Hepatocyte (in vitro differentiated cells): Measurements from ENCODE around the gene FER1L5. TPM values are rescaled to one million over a fixed set of nuclear protein-coding genes. Genes with fewer than 3 reads are reported as not detected.

Source experiments
- DNase-seq: peaks from one replicate; pipeline ENCODE4 v3.0.0-alpha.2; 2016; ENCODE audit warnings: low spot score
- H2AFZ ChIP-seq: fragments of 200-600 bp; sonication (generic); 2 replicates; pipeline ENCODE4 v1.6.0; 2016; ENCODE audit warnings: antibody characterized with exemption, mild to moderate bottlenecking
- H3K27ac ChIP-seq: fragments of 200-600 bp; sonication (generic); 2 replicates; pipeline ENCODE4 v1.5.1; 2016; ENCODE audit warnings: mild to moderate bottlenecking
- H3K27me3 ChIP-seq: fragments of 200-600 bp; sonication (generic); 2 replicates; pipeline ENCODE4 v1.6.1; 2016
- H3K36me3 ChIP-seq: fragments of 200-600 bp; sonication (generic); replicated peaks from 2 replicates; pipeline ENCODE4 v1.5.1; 2016; ENCODE audit warnings: low read depth; ENCODE audit not compliant: insufficient read depth
- H3K4me1 ChIP-seq: fragments of 200-600 bp; sonication (generic); 2 replicates; pipeline ENCODE4 v1.5.1; 2016; ENCODE audit warnings: mild to moderate bottlenecking, moderate library complexity; ENCODE audit not compliant: insufficient read depth
- H3K4me2 ChIP-seq: fragments of 200-600 bp; sonication (generic); 2 replicates; pipeline ENCODE4 v1.6.0; 2016
- H3K4me3 ChIP-seq: fragments of 200-600 bp; sonication (generic); 2 replicates; pipeline ENCODE4 v1.5.1; 2016; ENCODE audit warnings: mild to moderate bottlenecking
- H3K79me2 ChIP-seq: fragments of 200-600 bp; sonication (generic); 2 replicates; pipeline ENCODE4 v1.6.0; 2017; ENCODE audit warnings: mild to moderate bottlenecking
- H3K9me2 ChIP-seq: fragments of 200-600 bp; sonication (generic); replicated peaks from 2 replicates; pipeline ENCODE4 v1.6.0; 2017; ENCODE audit warnings: mild to moderate bottlenecking; ENCODE audit not compliant: insufficient read depth
- H3K9me3 ChIP-seq: fragments of 200-600 bp; sonication (generic); 2 replicates; pipeline ENCODE4 v1.5.1; 2016; ENCODE audit warnings: low read depth, mild to moderate bottlenecking
- H4K20me1 ChIP-seq: fragments of 200-600 bp; sonication (generic); 2 replicates; pipeline ENCODE4 v1.6.0; 2016; ENCODE audit warnings: mild to moderate bottlenecking; ENCODE audit not compliant: insufficient read depth, poor library complexity, severe bottlenecking
- CTCF ChIP-seq: fragments of 200-600 bp; sonication (generic); IDR thresholded peaks from 2 replicates; pipeline ENCODE4 v1.5.1; 2016; ENCODE audit warnings: antibody characterized with exemption, mild to moderate bottlenecking; ENCODE audit not compliant: poor library complexity
- EZH2 ChIP-seq: fragments of 200-600 bp; sonication (generic); IDR thresholded peaks from 2 replicates; pipeline ENCODE4 v1.6.1; 2016; ENCODE audit warnings: antibody characterized with exemption, mild to moderate bottlenecking, borderline replicate concordance
- EZH2phosphoT487 ChIP-seq: fragments of 200-600 bp; sonication (generic); IDR thresholded peaks from one replicate; pipeline ENCODE4 v1.6.1; 2018; ENCODE audit warnings: antibody characterized with exemption, mild to moderate bottlenecking, low read depth, moderate library complexity; ENCODE audit not compliant: unreplicated experiment, severe bottlenecking
- WGBS: methylation state at CpG from one replicate; pipeline ENCODE4 v1.1.6; 2016; ENCODE audit warnings: low lambda C conversion rate; ENCODE audit errors: missing lambda C conversion rate; 5-methylcytosine and 5-hydroxymethylcytosine counted together
- polyA plus RNA-seq: library from polyadenylated mRNA; unstranded; fragments of >200 nt; fragmentation: Nextera tagmentation; extraction: Ambion mirVana; gene quantifications from 2 replicates; pipeline ENCODE4 v1.2.1, GENCODE V29; 2016
- total RNA-seq: library from RNA; depleted of rRNA; stranded (reverse); fragments of >200 nt; gene quantifications from 2 replicates; pipeline ENCODE4 v1.2.3, GENCODE V29; 2014

The FER1L5 gene
- total and polyA plus RNA-seq, 2 experiments from 2014 or later: 0.10 to 0.33 TPM

GRCh38 chr2:96596596-96596995, 46.0 kb upstream of the FER1L5 start:
- DNase-seq: no peak
- Histone ChIP-seq H3K4me2 (no peak overlapping the region), H3K36me3 (no peaks in the 10 kb centered on the region), H3K27ac (no peak overlapping the region), H2AFZ (no peak overlapping the region), H3K9me2 (no peaks in the 10 kb centered on the region), H3K4me1 (no peaks in the 10 kb centered on the region), H3K79me2 (no peaks in the 10 kb centered on the region), H3K4me3 (no peak overlapping the region), H4K20me1 (no peaks in the 10 kb centered on the region), H3K27me3 (no peaks in the 10 kb centered on the region), H3K9me3 (no peaks in the 10 kb centered on the region)
- no peak for TF ChIP-seq EZH2phosphoT487
- TF ChIP-seq EZH2: no peak
- TF ChIP-seq CTCF: no peak

DNA sequence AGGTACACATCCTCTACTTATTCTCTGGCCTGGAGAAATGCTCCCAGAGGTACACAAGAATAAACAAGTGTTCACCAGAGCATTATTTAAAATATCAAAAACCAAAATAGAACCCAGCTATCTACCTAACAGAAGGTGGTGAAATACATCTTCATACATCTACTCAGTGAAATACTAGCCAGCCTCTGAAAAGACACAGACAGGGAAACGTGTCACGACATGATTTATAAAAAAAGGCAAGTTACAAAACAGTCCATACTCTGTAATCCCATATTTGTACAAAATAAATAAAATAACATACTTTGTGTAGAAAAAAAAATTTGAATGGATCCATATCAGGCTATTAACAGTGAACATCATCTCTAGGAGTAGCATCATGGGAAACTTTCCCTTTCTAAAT, 42.6 kb upstream of the FER1L5 start:
- Histone ChIP-seq H4K20me1 (no peaks in the 10 kb centered on the region), H3K27me3 (no peaks in the 10 kb centered on the region), H3K4me3 (no peak overlapping the region), H3K4me1 (no peaks in the 10 kb centered on the region), H3K27ac (no peak overlapping the region), H3K4me2 (no peak overlapping the region), H3K9me3 (no peaks in the 10 kb centered on the region), H3K9me2 (no peaks in the 10 kb centered on the region), H2AFZ (no peak overlapping the region), H3K79me2 (no peaks in the 10 kb centered on the region), H3K36me3 (no peaks in the 10 kb centered on the region)
- TF ChIP-seq CTCF: no peak
- no peak for TF ChIP-seq EZH2phosphoT487
- no peak for TF ChIP-seq EZH2
- no peak for DNase-seq
- 97% methylated on average over 2 of the region's 2 CpGs for WGBS

DNA sequence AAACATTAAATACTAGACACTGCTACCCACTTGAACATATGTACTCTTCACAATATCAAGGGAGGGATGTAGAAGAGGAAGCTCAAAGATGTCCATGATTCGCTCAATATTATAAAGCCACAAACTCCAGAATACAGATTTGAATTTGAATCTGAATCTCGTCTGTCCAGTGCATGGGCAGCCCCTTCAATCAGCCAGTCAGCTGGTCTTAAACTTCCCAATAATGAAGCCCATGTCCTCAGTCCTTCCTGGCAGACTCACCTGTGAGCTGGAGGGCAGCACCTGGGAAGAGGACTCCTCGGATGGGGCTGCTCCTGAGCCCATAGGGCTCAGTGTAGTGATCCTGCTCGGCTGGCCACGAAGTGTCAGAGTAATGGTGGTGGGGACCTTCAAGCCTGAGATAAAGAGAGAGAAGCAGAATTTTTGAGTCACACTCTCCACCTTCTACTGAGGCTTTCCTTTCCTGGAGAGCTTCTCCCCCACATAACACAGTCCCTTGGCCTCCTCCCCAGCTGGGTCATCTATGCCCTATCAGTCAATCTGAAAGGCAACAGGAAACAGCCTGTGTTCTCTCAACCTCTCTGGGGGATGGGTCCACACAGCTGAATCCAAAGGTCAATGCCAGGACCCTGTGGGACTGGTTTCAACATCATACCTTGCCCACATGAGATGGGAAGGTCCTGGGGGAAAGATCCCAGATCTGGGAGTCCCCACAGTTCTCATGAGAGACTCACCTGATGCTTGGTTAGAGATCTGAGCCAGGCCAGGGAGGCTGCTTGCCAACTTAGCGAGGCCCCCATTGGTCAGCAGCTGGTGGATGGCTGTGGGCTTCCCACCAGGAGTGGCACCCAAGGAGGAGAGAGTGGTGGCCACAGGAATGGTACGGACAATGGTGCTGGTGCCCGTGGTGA, 40.9 kb upstream of the FER1L5 start:
- Histone ChIP-seq H3K9me3 (no peaks in the 10 kb centered on the region), H3K4me2 (no peak overlapping the region), H4K20me1 (no peaks in the 10 kb centered on the region), H3K27me3 (no peaks in the 10 kb centered on the region), H2AFZ (no peak overlapping the region), H3K4me1 (no peaks in the 10 kb centered on the region), H3K4me3 (no peak overlapping the region), H3K79me2 (no peaks in the 10 kb centered on the region), H3K27ac (peak overlapping the region; percentile 69), H3K36me3 (no peaks in the 10 kb centered on the region), H3K9me2 (no peaks in the 10 kb centered on the region)
- DNase-seq: peak; percentile 49
- WGBS: 90% methylated on average over 8 of the region's 8 CpGs
- no peak for TF ChIP-seq CTCF
- no peak for TF ChIP-seq EZH2phosphoT487
- TF ChIP-seq EZH2: no peak
